Endodermal cell (in vitro differentiated cells): ENCODE data around the gene SESN3. TPM values are rescaled to one million over a fixed set of nuclear protein-coding genes. Genes with fewer than 3 reads are reported as not detected.

Experiments
- DNase-seq: peaks from one replicate; pipeline ENCODE4 v3.0.0-alpha.2; 2017
- H3K27ac ChIP-seq: 2 replicates; pipeline ENCODE4 v1.5.1; 2013; ENCODE audit warnings: mild to moderate bottlenecking, low read depth, low read length, moderate library complexity
- H3K27me3 ChIP-seq: 2 replicates; pipeline ENCODE4 v1.6.1; 2013; ENCODE audit warnings: mild to moderate bottlenecking, low read length, moderate library complexity; ENCODE audit not compliant: insufficient read depth, control insufficient read depth, poor library complexity, severe bottlenecking
- H3K36me3 ChIP-seq: 2 replicates; pipeline ENCODE4 v1.7.0; 2013; ENCODE audit warnings: mild to moderate bottlenecking, low read length, moderate library complexity; ENCODE audit not compliant: control insufficient read depth, insufficient read depth
- H3K4me1 ChIP-seq: one replicate; pipeline ENCODE4 v1.7.0; 2013; ENCODE audit warnings: low read length; ENCODE audit not compliant: control insufficient read depth, insufficient read depth
- H3K4me3 ChIP-seq: 2 replicates; pipeline ENCODE4 v1.5.1; 2013; ENCODE audit warnings: mild to moderate bottlenecking, low read length, moderate library complexity
- H3K9ac ChIP-seq: 2 replicates; pipeline ENCODE4 v1.6.1; 2013; ENCODE audit warnings: mild to moderate bottlenecking, low read length, moderate library complexity; ENCODE audit not compliant: poor library complexity, severe bottlenecking; ENCODE audit errors: extremely low read depth
- H3K9me3 ChIP-seq: 2 replicates; pipeline ENCODE4 v1.6.1; 2013; ENCODE audit warnings: mild to moderate bottlenecking, low read length, moderate library complexity; ENCODE audit not compliant: control insufficient read depth
- H3K27ac Mint-ChIP-seq: 2 replicates; pipeline ENCODE4 v1.8.0; 2020; ENCODE audit warnings: mixed read lengths
- H3K27me3 Mint-ChIP-seq: 2 replicates; pipeline ENCODE4 v1.8.0; 2021; ENCODE audit warnings: mild to moderate bottlenecking, mixed read lengths; ENCODE audit not compliant: insufficient read depth
- H3K36me3 Mint-ChIP-seq: 2 replicates; pipeline ENCODE4 v1.8.0; 2020; ENCODE audit warnings: low read depth, mixed read lengths
- H3K4me1 Mint-ChIP-seq: 2 replicates; pipeline ENCODE4 v1.8.0; 2020; ENCODE audit warnings: mixed read lengths
- H3K4me3 Mint-ChIP-seq: 2 replicates; pipeline ENCODE4 v1.8.0; 2020; ENCODE audit warnings: mild to moderate bottlenecking, moderate library complexity, mixed read lengths
- H3K9me3 Mint-ChIP-seq: 2 replicates; pipeline ENCODE4 v1.8.0; 2020; ENCODE audit warnings: mild to moderate bottlenecking, mixed read lengths
- CTCF ChIP-seq: fragments of 200-600 bp; sonication (generic); conservative IDR thresholded peaks from 2 replicates; pipeline ENCODE4 v1.5.0; 2021; ENCODE audit warnings: antibody characterized with exemption, mild to moderate bottlenecking
- WGBS, 2 experiments: methylation state at CpG; one replicate each; pipeline versions ENCODE4 v1.1.5 to v1.1.7; 2013; ENCODE audit warnings: missing lambda C conversion rate in 2 of 2, mixed read lengths in 1 of 2; ENCODE audit not compliant: insufficient coverage in 1 of 2, insufficient read length in 1 of 2; 5-methylcytosine and 5-hydroxymethylcytosine counted together
- total RNA-seq, 2 donors: library from RNA; stranded (reverse); fragmentation: NEBNext Ultra II Directional in 1 of 2; extraction: Animal tissue kit (Norgen Biotek cat#: 25700) in 1 of 2; gene quantifications; 2 replicates in 1 of 2; 3 replicates in 1 of 2; pipeline ENCODE4 v1.2.1, GENCODE V29; 2021

Gene SESN3
- total RNA-seq, 2 donors from 2014 or later = 33.6 to 43.1 TPM

GRCh38 chr11:95157824-95158223 is 73.2 kb downstream of the SESN3 start:
- H3K9ac ChIP-seq = no peak overlapping the region
- no peak overlapping the region for H3K4me3 ChIP-seq
- H3K27me3 ChIP-seq = no peaks in the 10 kb centered on the region
- no peaks in the 10 kb centered on the region for H3K4me1 ChIP-seq
- DNase-seq = no peak
- Mint-ChIP-seq H3K27me3 (no peaks in the 10 kb centered on the region), H3K4me3 (no peak overlapping the region), H3K9me3 (peaks cover 6% of the 10 kb centered on the region), H3K36me3 (peaks cover 3% of the 10 kb centered on the region), H3K4me1 (peaks cover 7% of the 10 kb centered on the region), H3K27ac (no peak overlapping the region)
- H3K36me3 ChIP-seq = no peaks in the 10 kb centered on the region
- no peaks in the 10 kb centered on the region for H3K9me3 ChIP-seq
- 91 to 100% methylated on average over 1 of the region's 1 CpG for WGBS, 2 experiments
- H3K27ac ChIP-seq = no peak overlapping the region
- no peak for TF ChIP-seq CTCF

- Mint-ChIP-seq H3K4me3 (no peak overlapping the region), H3K4me1 (peaks cover 7% of the 10 kb centered on the region), H3K36me3 (peaks cover 3% of the 10 kb centered on the region), H3K27ac (no peak overlapping the region), H3K27me3 (no peaks in the 10 kb centered on the region), H3K9me3 (peaks cover 6% of the 10 kb centered on the region)
- Histone ChIP-seq H3K4me1 (no peaks in the 10 kb centered on the region), H3K36me3 (no peaks in the 10 kb centered on the region), H3K27ac (no peak overlapping the region), H3K27me3 (no peaks in the 10 kb centered on the region), H3K4me3 (no peak overlapping the region), H3K9me3 (no peaks in the 10 kb centered on the region), H3K9ac (no peak overlapping the region)
- DNase-seq = no peak
- 91 to 97% methylated on average over 4 to 7 of the region's 7 CpGs for WGBS, 2 experiments
- TF ChIP-seq CTCF = no peak
Observed at GRCh38 chr11:95156916-95157541, 74.0 kb downstream of the SESN3 start.

- Mint-ChIP-seq H3K9me3 (peaks cover 6% of the 10 kb centered on the region), H3K4me3 (no peak overlapping the region), H3K27ac (no peak overlapping the region), H3K36me3 (peaks cover 3% of the 10 kb centered on the region), H3K27me3 (no peaks in the 10 kb centered on the region), H3K4me1 (peaks cover 10% of the 10 kb centered on the region)
- H3K9ac ChIP-seq = no peak overlapping the region
- WGBS, 2 experiments = 92 to 94% methylated on average over 4 to 5 of the region's 5 CpGs
- TF ChIP-seq CTCF = no peak
- no peak overlapping the region for H3K27ac ChIP-seq
- no peaks in the 10 kb centered on the region for H3K9me3 ChIP-seq
- H3K36me3 ChIP-seq = no peaks in the 10 kb centered on the region
- no peaks in the 10 kb centered on the region for H3K4me1 ChIP-seq
- peak; percentile 61 for DNase-seq
- no peak overlapping the region for H3K4me3 ChIP-seq
- H3K27me3 ChIP-seq = no peaks in the 10 kb centered on the region
Observed at GRCh38 chr11:95156133-95156721, 74.8 kb downstream of the SESN3 start.
